Cortex of kidney (tissue), 1 donor: ENCODE results near the gene ONECUT3.

Experiments used
- DNase-seq: peaks from one replicate; lab custom pipeline; 2025; lab: John Stamatoyannopoulos, UW

ONECUT3 gene

DNA sequence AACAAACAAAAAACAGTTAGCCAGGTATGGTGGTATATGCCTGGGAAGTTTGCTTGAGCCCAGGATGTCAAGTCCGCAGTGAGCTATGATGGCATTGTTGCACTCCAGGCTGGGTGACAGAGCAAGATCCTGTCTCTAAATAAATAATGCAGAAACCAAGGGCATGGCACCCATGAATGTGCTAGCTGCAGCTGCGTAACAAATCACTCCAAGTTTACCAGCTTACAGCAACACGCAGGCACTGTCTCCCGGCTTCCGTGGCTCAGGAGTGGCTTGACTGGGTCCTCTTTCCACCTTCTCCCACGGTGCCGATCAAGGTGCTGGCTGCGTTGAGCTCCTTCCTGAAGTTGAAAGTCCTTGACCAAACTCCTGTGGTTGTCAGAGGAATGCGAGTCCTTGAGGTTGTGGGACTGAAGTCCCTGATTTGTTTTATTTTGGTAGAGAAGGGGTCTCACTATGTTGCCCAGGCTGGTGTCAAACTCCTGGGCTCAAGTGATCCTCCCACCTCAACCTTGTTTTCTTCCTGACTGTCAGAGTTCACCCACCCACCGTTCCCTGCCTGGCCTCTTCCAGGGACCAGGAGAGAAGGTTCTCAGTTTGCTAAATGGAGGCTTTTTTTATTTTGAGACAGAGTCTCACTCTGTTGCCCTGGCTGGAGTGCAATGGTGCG lies 13.2 kb upstream of the ONECUT3 start:
- no peak for DNase-seq

- no peak for DNase-seq
Measured at GRCh38 chr19:1742989-1743696, 10.2 kb upstream of the ONECUT3 start.

DNA sequence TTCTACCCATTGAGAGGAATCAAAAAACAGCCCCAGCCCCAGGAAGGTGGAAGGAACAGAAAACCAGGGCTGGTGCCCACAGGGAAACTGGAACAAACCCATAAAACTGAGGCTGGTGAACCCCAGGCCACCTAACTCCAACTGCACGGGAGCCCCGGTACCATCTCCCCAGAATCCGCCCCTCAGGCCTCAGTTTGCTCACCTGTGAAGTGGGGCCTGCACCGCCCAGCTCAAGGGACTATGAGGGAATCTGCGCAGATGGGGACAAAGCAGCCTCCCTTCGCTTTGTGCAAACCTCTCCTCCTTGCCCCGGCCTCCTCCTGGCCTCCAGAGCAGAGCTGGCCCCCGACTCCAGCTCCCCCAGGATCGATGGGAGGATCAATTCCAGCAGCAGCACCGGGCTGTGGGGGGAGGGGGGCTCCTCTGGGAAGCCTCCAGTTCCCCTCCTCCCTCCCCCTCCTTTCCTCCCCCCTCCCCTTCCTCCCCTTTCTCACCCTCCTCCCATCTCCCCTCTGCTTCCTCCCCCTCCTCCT lies 9.1 kb upstream of the ONECUT3 start:
- no peak for DNase-seq

GRCh38 chr19:1744822-1745563 lies 8.3 kb upstream of the ONECUT3 start:
- DNase-seq = no peak

DNA sequence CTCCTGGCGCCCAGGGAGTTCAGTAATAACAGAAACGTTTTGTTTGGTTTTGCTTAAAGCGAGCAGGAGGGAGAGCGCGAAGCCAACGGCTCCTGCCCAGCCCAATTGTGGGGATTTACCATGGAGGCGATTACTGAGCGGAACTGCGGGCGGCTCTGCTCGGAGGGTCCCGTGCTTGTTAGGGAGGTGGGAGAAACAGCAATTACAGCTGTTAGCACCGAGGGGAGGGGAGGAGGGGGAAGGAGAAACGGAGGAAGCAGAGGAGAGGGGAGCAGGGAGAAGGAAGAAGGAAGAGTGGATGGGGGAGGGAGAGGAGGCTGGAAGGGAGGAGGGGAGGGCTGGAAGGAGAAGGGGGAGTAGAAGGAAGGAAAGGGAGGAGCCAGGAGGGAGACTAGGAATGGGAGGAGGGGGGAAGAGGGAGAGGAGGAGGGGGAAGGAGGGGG lies 7.7 kb upstream of the ONECUT3 start:
- DNase-seq = no peak

DNA sequence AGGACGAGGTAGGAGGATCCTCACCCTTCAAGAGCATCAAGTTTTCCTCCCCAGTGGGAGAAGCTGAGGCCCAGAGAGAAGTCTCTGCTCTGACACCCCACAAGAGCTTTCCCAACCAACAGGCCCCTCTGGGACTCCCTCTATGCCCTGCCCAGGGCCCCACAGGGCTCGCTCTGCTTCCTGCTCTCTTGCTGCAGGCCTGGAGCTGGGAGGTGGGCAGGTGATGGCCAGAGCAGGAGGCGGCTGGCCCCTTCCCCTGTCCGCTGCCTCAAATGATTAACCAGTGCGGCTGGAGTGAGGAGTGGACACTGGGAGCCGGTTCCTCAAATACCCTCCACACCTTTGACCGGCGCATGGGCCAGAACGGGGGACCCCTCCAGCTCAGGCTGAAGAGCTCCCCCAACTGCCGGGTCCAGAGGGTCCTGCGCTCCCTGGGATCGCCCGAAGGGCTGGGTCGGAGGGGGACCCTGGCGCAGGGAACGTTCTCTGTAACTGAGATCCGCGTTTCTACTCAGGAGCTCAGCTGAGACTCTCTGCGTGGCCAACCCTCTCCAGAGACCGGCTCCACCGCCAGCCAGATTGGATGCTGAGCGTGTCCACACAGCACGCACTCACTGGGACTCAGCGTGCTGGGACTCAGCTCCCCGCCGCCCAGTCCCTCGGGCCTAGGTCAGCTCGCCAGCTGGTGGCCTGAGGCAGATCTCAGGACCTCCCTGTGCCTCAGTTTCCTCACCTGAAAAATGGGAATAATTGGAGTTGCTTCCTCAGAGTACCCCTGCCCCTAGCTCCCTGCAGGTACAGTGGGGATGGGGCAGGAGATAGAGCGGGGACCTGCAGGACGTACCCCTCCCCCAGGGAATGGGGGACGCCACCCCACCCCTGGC lies 6.7 kb upstream of the ONECUT3 start:
- no peak for DNase-seq

GRCh38 chr19:1747285-1748114 lies 5.8 kb upstream of the ONECUT3 start:
- DNase-seq = no peak

GRCh38 chr19:1748115-1748872 lies 5.0 kb upstream of the ONECUT3 start:
- DNase-seq = no peak

DNA sequence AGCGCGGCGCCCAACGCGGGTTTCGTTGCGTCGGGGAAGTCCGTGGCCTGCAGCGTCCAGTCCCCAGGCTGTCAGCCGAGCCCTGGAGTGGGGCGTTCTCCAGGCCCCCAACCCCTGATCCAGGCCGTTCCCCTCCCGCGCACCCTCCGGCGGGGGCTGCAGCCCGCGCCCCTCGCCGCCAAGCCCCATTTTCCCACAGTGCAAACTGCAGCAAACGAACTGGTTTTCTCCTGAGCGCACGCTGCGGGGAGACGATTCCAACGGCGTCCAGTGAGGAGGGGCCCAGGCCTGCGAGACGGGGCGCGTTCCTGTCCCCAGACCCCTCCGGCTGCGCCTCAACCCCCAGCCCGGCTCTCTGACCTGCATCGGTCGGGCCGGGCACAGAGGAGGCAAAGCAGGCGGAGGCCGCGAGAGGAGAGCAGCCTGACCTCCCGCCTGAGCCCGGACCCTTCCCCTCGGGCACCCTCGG lies 4.4 kb upstream of the ONECUT3 start:
- DNase-seq = no peak

DNA sequence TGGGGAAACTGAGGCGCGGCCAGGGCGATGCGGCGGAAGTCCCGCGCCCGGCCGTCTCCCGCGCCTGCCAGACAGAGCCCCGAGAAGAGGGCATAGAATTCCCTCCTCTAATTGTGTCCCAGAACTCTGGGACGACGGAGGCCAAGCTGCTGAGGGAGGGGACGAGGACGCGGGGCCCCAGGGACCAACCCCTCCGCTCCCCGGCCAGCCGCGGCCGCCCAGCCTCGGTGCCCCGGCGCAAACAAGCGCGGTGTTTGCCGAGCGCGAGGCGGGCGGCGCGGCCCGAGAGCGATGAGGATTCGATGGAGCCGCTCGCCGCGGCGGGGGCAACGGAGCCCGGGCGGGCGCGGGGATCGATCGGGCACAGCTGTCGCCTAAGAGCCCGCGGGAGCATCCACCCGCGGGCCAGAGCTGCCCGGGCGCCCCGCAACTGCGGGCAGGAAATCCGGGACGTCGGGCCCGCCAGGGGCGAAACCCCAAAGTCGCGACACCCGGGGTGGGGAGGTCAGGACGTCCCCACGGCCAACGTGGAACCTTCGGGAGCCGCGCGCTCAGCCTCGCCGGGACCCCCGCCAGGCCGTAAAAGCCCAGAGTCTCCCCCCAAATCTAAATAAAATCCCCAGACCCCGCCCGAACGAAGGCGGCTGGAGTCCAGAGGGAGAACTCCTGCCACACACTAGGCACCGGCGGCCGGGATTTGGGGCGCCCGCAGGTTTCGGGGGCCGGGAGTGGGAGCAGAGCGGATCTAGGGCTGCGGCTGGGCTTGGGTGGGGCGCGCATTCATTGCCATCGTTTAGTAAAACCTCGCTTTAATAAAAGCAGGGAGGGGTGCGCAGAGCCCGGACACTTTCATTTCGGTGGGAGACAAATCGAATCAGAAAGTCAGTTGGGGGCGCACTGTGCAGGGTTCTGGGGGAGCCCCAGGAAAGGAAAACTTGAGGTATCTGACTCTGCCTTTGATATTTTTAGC lies 3.6 kb upstream of the ONECUT3 start:
- no peak for DNase-seq

- no peak for DNase-seq
Measured at GRCh38 chr19:1750343-1751021, 2.8 kb upstream of the ONECUT3 start.

- DNase-seq = no peak
Measured at GRCh38 chr19:1751367-1752008, 1.8 kb upstream of the ONECUT3 start.

DNA sequence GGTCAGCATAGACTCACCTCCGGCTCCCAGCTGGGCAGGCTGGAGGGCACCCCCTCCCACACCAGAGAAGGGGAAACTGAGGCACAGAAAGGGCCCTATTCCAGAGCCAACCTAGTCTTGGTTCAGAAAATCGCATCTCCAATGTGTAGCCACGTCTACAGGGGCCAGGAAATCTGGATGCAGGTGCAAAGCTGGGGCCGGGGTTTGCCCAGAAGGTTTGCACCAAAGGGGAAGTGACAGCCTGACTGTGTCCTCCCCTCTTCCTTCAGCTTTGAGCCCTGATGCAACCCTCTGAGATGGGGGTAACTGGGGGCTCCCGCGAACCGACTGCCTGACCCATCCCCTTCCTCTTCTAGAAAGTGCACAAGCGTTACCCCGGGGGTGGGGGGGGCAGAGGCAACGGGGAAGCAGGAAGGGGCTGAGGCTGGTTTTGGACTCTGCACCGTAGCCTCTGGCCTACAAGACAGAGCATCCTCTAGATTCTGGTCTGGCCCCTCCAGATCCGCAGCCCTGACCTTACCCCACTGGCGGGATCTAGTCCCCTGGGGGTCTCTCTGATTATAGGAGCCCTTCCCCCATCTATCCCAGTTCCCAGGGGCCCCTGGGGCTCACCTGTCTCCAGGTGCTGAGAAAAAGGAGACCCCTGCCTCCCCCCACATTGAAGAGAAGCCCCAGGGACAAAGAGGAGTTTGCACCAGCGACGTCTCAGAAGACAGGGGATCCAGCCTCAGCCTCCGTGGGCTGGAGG lies 1.1 kb upstream of the ONECUT3 start:
- DNase-seq = no peak

DNA sequence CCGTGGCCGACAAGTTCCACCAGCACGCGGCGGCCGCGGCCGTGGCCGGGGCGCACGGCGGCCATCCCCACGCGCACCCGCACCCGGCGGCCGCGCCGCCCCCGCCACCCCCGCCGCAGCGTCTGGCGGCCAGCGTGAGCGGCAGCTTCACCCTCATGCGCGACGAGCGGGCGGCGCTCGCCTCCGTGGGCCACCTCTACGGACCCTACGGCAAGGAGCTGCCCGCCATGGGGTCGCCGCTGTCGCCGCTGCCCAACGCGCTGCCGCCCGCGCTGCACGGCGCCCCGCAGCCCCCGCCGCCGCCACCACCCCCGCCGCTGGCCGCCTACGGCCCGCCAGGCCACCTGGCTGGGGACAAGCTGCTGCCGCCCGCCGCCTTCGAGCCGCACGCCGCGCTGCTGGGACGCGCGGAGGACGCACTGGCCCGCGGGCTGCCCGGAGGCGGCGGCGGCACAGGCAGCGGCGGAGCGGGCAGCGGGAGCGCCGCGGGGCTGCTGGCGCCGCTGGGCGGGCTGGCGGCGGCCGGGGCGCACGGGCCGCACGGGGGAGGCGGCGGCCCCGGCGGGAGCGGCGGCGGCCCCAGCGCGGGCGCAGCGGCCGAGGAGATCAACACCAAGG lies 821 bp downstream of the ONECUT3 start:
- DNase-seq = no peak

- DNase-seq = no peak
Measured at GRCh38 chr19:1754636-1755466, 1.5 kb downstream of the ONECUT3 start.
